Loucy (cell line): Measurements from ENCODE around the gene MOK.

Source experiments
- CTCF ChIP-seq: fragments of 200-600 bp; sonication (generic); conservative IDR thresholded peaks from 2 replicates; pipeline ENCODE4 v1.5.1; 2014; ENCODE audit warnings: mild to moderate bottlenecking, antibody characterized with exemption, low read length
- EZH2phosphoT487 ChIP-seq: fragments of 200-600 bp; IDR thresholded peaks from 2 replicates; pipeline ENCODE4 v1.6.1; 2018; ENCODE audit warnings: antibody characterized with exemption, mild to moderate bottlenecking, moderate library complexity, borderline replicate concordance

- TF ChIP-seq CTCF (no peak), EZH2phosphoT487 (no peak)
Measured at GRCh38 chr14:102207831-102208365, 97.1 kb downstream of the MOK start.
